CD4-positive, alpha-beta T cell treated with Interleukin-17A for 4 hours (primary cell): ENCODE data around the gene WIZ.
A peak's percentile ranks its signal among the peaks of the same experiment; 100 is the strongest.

ENCODE experiments used
- DNase-seq: peaks from one replicate; pipeline ENCODE4 v3.0.0-alpha.2; 2020; ENCODE audit warnings: mixed read lengths

Gene WIZ

GRCh38 chr19:15466851-15467733 is 17.3 kb upstream of the WIZ start:
- DNase-seq: peak; percentile 79

GRCh38 chr19:15464394-15465385 is 14.9 kb upstream of the WIZ start, which contains the start of gene RASAL3:
RASAL3 (minus strand) TSS chr19:15464544; CDS start chr19:15464358, 186 bp downstream.
- peak; percentile 86 for DNase-seq

DNA sequence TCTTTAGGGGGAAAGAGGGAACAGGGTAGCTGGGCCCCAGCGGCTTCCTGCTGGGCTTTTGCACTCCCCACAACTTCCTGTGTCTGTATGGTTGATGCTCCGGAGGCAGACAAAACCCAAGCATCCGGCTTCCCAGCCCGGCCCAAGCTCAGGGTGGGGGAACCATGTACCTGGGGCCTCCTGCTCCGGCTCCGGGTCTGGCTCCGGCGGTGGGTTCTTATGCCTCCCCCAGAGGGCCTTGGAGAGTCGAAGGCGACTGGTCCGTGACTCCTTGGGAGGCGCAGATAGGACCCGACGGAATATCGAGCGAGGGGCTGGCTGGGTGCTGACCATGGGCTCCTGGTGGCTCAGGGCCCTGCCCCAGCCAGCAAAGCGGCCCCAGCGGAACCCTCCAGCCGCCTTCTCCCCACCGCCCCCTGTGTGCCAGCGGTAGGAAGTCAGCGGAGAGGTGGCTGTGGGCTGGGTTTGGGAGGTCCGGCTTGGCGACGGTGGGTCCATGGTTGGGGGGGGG is 14.2 kb upstream of the WIZ start:
- peak; percentile 88 for DNase-seq

GRCh38 chr19:15461694-15462093 is 11.9 kb upstream of the WIZ start:
- DNase-seq: no peak

GRCh38 chr19:15457701-15458484 is 8.1 kb upstream of the WIZ start:
- DNase-seq: no peak

DNA sequence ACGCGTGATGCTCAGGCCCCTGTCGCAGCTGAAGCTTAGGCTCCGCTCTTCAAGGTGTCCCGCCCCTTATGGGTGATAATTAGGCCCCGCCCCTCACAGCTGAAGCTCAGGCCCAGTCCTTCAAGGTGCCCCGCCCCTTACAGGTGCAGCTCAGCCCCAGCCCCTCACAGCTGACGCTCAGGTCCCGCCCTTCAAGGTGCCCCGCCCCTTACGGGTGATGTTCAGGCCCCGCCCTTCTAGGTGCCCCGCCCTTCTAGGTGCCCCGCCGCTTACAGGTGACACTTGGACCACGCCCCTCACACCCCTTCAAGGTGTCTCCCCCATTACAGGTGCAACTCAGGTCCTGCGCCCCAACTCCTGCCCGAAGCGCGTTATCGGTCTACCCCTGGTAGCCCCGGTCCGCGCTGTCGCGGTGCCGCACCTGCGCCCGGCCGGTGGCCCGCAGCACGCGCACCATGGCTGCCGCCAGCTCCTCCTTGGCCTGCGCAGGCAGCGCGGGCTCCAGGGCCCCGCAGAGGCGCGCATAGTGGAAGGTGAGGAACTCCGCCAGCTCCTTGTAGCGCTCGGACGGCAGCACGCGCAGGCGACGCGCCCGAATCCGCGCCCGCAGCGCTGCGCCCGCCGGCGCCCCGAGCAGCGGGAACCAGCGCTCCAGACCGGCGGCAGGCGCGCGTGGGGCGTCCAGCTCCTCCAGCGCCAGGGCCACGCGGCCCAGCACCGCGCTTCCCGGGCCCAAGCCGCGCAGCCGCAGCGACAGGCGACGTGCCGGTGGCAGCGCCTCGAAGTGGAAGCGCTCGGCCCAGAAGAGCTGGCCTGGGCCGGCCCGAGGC is 7.3 kb upstream of the WIZ start:
- peak; percentile 19 for DNase-seq

DNA sequence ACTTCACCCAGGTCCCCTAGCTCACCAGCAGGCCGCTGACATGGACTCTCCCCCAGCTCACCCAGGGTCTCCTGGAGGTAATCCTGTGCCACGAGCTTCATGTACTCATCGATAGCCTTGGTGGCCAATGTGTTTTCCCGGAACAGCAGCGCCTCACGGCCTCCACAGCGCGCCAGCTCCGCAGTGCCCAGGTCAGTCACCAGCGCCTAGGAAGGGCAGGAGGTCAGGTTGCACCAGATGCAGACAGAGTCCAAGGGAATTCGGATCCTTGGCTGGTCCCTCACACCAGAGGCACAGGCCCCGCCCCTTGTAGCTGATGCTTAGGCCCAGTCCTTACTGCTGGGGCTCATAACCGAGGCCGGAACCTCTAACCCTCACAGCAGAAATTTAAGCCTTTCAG is 6.7 kb upstream of the WIZ start:
- DNase-seq: no peak

GRCh38 chr19:15455996-15456395 is 6.2 kb upstream of the WIZ start:
- no peak for DNase-seq

GRCh38 chr19:15453906-15454860 is 4.4 kb upstream of the WIZ start:
- no peak for DNase-seq

DNA sequence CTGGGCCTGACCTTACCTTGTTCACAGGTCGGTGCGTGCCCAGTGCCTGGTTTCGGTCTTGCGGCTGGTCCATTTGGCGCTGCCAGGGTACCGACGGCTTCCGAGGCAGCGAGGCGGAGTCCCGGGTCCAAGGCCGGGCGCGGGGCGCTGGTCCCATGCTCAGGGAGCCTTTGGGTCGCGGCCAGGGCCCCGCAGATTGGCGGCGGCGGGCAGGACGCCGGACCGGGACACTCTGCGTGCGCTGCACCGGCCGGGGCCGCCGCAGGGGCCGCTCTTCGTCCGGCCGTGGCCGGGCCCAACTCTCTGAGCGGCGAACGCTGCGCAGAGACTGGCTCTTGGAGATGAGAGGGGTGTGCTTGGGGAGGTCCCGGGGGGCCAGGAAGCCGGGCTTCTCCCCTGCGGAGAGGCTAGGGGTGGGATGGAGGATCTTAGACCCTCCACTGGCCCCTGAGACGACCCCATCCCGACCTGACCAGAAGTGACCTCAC is 3.4 kb upstream of the WIZ start:
- DNase-seq: no peak

GRCh38 chr19:15452111-15453047 is 2.6 kb upstream of the WIZ start:
- DNase-seq: peak; percentile 34

DNA sequence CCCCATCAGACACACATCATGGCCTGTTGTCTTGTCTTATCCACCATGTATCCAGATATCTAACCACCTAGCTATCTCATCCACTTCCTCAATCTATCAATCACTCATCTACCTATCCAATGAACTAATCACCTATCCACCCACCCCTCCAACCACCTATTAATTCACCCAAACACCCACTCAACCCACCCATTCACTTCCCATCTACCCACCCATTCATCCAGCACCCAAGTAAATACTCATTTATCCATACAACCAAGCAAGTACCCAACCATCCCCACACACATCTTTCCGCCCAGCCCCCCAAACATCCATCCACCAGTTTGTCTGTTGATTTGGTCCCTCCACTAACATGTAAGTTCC is 753 bp upstream of the WIZ start:
- DNase-seq: no peak

DNA sequence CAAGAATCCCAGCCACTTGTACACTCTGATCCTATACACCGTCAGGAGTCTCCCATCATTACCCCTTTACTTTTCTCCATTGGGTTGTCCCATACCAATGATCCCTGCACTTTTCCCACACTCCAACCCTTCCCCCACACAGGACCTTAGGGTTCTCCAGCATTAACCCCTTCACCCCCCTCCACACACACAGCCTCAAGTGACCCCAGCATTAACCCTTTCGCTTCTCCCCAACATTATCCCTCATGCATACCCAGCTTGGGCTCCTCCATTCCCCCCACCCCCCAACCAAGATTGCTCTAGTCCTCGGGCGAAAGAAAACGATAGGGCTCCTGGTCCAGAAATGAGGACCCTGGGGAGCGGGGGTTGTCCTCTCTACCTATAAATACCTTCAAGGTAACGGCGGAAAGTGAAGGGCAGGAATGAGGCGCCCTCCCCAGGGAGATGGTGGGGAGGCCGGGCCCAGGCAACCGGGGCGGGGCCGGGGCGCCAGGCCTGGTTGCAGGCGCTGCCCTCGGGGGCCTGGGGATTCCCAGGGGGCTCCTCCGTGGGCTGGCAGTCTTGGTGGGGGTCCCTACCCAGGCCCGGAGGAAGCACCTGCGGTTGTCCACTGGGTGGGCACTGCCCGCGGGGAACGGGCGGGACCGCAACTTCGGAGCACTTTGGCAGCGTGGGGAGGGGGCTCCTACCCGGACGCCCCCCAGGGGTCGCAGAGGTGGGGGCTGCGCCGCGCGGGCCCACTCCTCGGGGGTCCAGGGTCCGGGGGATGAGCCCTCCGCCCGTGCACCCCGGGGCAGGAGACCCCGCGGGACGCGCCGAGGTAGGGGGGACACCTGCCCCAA is 757 bp downstream of the WIZ start:
- peak; percentile 26 for DNase-seq

GRCh38 chr19:15448044-15448777 is 1.5 kb downstream of the WIZ start:
- DNase-seq: no peak

GRCh38 chr19:15447057-15447456 is 2.7 kb downstream of the WIZ start:
- no peak for DNase-seq

- DNase-seq: no peak
Observed at GRCh38 chr19:15445807-15446376, 3.9 kb downstream of the WIZ start.

- DNase-seq: no peak
Observed at GRCh38 chr19:15445227-15445605, 4.5 kb downstream of the WIZ start.
